GM18909 (cell line): ENCODE measurements around the gene GPR160.

Experiments
- ATAC-seq: cut with Tn5 transposase; IDR thresholded peaks from one replicate; pipeline ENCODE4 v1.9.1; 2021; ENCODE audit warnings: mild to moderate bottlenecking; ENCODE audit not compliant: unreplicated experiment, poor library complexity

Gene GPR160

GRCh38 chr3:170062068-170062467 is 24.3 kb downstream of the GPR160 start:
- ATAC-seq: no peak

GRCh38 chr3:170062769-170063168 is 25.0 kb downstream of the GPR160 start:
- ATAC-seq: no peak

GRCh38 chr3:170063691-170064090 is 25.9 kb downstream of the GPR160 start:
- ATAC-seq: no peak

GRCh38 chr3:170064108-170064507 is 26.3 kb downstream of the GPR160 start:
- ATAC-seq: no peak

- ATAC-seq: no peak
Measured at GRCh38 chr3:170075441-170076091, 37.8 kb downstream of the GPR160 start.

GRCh38 chr3:170076715-170077238 is 39.0 kb downstream of the GPR160 start:
- ATAC-seq: no peak

- ATAC-seq: no peak
Measured at GRCh38 chr3:170077361-170077760, 39.6 kb downstream of the GPR160 start.

DNA sequence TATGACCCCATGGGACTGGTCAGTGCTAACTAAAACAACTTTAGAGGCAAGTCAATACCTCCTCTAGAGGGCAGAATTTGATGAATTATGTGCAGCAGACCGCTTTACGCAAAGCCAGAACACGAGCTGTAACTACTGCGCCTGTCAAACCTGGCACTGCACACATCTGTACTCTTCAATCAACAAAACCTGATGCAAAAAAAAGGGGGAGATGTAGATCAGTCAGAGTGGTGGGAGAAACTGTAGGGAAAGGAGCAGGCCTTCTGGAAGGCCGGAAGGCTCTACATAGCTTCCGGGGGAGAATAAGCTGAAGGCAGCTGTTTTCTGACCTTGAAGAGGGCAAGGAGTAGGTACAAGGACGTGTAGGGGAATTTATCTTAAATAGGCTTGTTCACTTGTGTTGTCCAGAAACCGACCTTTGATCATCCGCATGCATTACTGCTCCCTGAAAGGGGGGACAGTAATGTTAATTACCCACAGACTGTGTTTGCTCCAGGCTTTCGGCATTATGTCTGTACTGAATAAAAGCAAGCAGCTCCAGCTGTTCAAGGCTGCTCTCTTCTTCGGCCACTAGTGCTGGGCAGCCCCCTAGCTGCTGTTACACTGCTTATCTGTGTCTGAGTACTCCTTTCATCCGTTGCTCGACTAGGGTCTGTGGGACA is 41.0 kb downstream of the GPR160 start:
- no peak for ATAC-seq

GRCh38 chr3:170079536-170080165 is 41.9 kb downstream of the GPR160 start:
- no peak for ATAC-seq

DNA sequence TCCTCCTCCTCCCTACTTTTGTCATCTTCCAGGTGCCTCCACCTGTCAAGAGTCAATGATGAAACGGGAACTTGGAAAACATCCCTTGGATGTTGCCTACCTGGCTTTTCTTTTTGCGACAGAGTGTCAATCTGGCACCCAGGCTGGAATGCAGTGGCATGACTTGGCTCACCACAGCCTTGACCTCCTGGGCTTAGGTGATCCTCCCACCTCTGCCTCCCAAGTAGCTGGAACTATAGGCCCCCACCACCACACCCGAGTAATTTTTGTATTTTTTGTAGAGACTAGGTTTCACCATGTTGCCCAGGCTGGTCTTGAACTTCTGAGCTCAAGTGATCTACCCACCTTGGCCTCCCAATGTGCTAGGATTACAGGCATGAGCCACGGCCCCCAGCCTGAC is 42.8 kb downstream of the GPR160 start:
- no peak for ATAC-seq

GRCh38 chr3:170081079-170081741 is 43.4 kb downstream of the GPR160 start:
- no peak for ATAC-seq

DNA sequence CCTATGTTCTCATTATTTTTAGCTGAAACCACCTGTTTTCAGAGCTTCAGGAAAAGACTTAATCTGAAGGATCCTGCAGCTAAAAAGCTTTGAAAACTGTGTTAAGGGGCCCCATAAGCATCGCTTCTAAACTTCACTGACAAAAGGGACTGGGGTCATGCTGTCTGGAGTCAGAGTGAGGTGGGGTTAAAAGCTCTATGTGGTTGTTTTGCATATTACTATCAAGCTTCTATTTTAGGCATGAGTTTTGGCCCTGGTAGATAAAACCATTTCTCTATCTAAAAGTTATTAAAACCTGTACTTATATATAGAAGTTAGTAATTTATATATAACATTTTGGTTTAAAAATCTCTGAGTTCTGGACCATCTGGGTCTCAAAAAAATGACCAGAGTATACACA is 45.5 kb downstream of the GPR160 start:
- no peak for ATAC-seq

DNA sequence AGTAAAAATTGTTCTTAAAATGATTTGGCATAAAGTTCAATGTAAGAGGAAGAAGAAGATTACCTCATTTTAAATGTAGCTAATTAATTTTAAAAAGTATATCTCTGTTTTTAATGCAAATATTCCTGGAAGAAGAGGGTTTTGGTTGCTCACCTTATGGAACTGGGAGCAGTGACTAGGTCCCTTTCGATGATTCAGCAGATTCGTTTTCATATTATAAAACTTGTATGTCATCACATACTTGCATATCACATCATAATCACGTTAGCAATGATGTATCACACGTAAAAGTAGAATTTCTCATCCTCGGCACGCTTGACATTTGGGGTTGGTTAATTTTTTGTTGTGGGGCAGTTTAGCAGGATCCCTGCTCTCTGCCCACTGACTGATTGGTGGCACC is 47.6 kb downstream of the GPR160 start:
- ATAC-seq: no peak

DNA sequence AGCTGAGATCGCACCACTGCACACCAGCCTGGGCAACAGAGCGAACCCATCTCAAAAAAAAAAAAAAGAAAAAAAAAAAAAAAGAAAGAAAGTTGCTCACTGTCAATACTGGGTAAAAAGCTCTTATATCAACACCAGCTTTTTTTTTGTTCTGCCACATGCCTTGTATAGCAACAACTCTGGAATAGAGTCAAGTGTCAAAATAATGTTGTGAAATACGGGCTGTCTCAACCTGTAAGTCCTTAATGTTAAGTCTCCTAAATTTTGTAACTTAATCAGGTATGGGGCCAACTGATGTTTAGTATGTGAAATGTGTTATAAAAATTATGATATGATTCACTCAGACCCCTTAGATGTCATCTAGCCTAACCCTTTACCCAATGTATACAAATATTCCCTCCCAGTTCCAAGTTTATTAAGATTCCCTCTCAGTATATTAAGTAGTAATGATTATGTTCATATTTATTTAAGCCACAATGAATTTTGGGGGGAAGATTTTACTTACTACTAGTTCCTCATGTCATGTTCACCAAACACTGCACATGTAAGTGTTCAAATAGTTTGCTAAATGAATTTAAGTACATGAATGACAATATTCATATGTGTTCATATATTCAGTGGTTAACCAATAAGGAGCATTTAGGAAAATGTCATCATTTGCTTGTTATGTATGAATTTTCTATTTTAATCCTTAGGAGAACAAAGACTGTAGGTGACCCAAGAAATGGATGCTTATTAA is 52.2 kb downstream of the GPR160 start:
- no peak for ATAC-seq

- ATAC-seq: no peak
Measured at GRCh38 chr3:170090601-170090981, 52.8 kb downstream of the GPR160 start.

GRCh38 chr3:170092907-170093306 is 55.1 kb downstream of the GPR160 start:
- ATAC-seq: no peak

- ATAC-seq: no peak
Measured at GRCh38 chr3:170095771-170096170, 58.0 kb downstream of the GPR160 start.

GRCh38 chr3:170096342-170096741 is 58.5 kb downstream of the GPR160 start:
- no peak for ATAC-seq

DNA sequence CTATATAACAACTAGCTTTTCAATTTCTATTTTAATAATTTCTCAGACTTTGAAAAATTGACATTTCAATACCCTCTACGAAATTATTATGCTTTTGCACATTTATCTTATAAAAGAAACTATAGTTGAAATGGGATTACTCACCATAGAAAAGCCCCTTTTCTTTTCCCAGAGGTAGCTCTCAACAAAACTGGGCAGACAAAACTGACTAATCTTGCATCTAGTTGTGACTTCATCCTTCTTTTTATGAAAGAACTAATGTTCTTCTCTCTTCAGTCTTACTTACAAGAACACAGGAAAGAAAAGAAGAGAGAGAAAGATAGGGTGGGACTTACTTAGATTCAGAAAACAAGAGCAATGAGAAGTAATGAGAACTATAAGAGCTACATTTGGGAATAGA is 61.0 kb downstream of the GPR160 start:
- no peak for ATAC-seq

DNA sequence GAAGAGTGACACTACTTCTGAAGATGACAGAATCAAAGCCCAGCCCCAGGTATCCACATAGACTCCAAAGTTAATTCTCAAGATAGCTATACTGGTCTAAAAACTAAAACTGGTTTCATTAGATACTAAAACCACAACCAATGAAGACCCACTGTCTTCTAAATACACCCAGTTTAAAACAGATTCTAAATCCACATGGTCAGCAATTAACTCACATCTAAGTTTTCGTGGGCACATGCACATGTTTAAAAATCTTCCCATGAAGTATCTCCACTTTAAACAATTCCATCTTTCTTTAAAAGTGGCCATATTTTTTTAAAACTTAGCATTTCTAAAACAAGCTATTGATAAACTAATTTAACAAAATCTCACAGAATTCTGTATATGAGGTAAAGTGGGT is 63.1 kb downstream of the GPR160 start:
- ATAC-seq: no peak
